Measurements from ENCODE around the gene EML5. TPM values are rescaled to one million over a fixed set of nuclear protein-coding genes. Genes with fewer than 3 reads are reported as not detected.

The EML5 gene
- total RNA-seq, 1 experiment from 2014 or later: 1.8 TPM

DNA sequence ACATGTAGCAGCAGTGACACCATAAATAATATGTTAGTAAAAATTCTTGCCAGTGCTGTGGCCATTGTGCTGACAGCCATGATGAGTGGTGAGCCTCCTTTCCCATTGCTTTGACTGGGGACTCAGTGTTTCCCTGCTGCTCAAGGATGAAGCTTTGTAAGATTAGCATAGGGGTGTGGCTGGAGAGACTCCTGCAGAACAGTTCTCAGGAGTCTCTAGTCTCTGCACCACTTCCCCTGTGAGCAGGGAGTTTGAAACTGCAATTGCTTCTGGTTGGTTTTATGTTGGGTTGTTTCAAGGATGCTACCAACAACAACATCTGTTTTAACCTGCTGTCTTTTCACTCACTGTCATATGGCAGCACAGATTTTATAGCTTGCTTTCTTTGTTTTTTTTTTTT is 188.5 kb downstream of the EML5 start:
- Histone ChIP-seq H3K36me3 (ENCODE audit: control insufficient read depth in 1 of 2, insufficient read depth in 2 of 2, low read length in 2 of 2) (peaks cover 43 to 53% of the 10 kb centered on the region in 2 experiments), H3K9me2 (ENCODE audit: insufficient read depth) (no peaks in the 10 kb centered on the region), H3K27ac (ENCODE audit: low read depth, low read length) (no peak overlapping the region), H3K9me3 (ENCODE audit: control insufficient read depth in 1 of 2, insufficient read depth in 1 of 2, low read depth in 1 of 2, low read length in 2 of 2) (no peaks in the 10 kb centered on the region), H3K79me2 (ENCODE audit: insufficient read depth, low read length) (peaks cover 3% of the 10 kb centered on the region; the same call in 1 of the 2 replicates), H3K4me1 (ENCODE audit: control insufficient read depth in 1 of 2, insufficient read depth in 2 of 2, low read length in 2 of 2) (no peaks in the 10 kb centered on the region), H3K27me3 (ENCODE audit: insufficient read depth, low read length) (no peaks in the 10 kb centered on the region), H4K20me1 (ENCODE audit: insufficient read depth) (no peaks in the 10 kb centered on the region), H2AFZ (ENCODE audit: low read depth, low read length, poor library complexity, severe bottlenecking) (no peak overlapping the region), H3K4me2 (ENCODE audit: low read length) (no peak overlapping the region), H3K4me3 (replicated peaks in 1 of 2; ENCODE audit: low read depth in 1 of 2, low read length in 2 of 2) (no peak overlapping the region), H3K9ac (ENCODE audit: low read length) (no peak overlapping the region)
- ATAC-seq (no peak), DNase-seq (ENCODE audit: low read depth, low spot score) (no peak)
- ChIA-PET CTCF (no interaction called here), POLR2A (no interaction called here), RAD21 (ENCODE audit: low non-redundant PET in 1 of 2, low total read pairs in 2 of 2, uncharacterized antibody in 2 of 2, unreplicated experiment in 2 of 2) (no interaction called here)
- BruUV-seq (replicated peaks): no TSS peak
- TF ChIP-seq ELF1 (IDR thresholded peaks at IDR 0.05; ENCODE audit: borderline replicate concordance, low read depth): no peak
- TF ChIP-seq, protein P1, sequence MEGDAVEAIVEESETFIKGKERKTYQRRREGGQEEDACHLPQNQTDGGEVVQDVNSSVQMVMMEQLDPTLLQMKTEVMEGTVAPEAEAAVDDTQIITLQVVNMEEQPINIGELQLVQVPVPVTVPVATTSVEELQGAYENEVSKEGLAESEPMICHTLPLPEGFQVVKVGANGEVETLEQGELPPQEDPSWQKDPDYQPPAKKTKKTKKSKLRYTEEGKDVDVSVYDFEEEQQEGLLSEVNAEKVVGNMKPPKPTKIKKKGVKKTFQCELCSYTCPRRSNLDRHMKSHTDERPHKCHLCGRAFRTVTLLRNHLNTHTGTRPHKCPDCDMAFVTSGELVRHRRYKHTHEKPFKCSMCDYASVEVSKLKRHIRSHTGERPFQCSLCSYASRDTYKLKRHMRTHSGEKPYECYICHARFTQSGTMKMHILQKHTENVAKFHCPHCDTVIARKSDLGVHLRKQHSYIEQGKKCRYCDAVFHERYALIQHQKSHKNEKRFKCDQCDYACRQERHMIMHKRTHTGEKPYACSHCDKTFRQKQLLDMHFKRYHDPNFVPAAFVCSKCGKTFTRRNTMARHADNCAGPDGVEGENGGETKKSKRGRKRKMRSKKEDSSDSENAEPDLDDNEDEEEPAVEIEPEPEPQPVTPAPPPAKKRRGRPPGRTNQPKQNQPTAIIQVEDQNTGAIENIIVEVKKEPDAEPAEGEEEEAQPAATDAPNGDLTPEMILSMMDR (IDR thresholded peaks at IDR 0.05 in 2 of 3, conservative IDR thresholded peaks at IDR 0.05 in 1 of 3; ENCODE audit: borderline replicate concordance in 1 of 3, insufficient read depth in 1 of 3, low read depth in 2 of 3, low read length in 2 of 3): no peak
- intact Hi-C loops (cut with micrococcal nuclease): no loop called here

DNA sequence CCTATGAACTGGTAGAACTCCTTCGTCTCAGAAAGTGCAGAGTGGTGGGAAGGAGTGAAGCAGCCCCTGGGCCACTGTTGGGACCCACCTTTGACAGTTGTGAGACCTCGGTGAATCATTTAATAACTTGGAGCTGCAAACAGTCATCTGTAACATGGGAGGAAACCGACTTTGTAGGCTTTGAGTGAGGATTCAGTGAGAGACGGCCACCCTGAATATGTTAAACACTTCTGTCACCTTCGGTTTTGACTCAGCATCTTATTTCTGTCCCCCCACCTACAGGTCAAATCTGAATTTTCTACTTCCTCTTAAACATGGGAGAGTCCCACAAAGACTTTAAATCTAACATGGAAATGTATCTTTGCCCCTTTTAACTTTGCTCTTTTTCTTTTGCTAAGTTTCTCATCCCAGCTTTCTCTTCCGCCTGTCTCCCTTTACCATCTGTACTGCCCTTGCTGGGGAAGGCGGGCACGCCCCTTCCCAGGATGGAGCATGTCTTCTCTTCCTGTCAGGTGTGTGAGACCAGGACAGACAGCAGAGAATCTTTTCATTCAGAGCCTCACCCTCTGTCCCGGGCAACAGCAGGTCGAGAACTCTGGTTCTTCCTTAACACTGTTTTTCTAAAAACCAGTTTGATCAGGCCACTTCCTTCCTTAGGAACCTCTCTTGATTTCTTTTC is 192.9 kb downstream of the EML5 start:
- ATAC-seq: no peak
- no peaks in the 10 kb centered on the region for H3K27me3 ChIP-seq (ENCODE audit: insufficient read depth, low read length)
- CTCF ChIA-PET: no interaction called here
- H3K27ac ChIP-seq (ENCODE audit: low read depth, low read length): no peak overlapping the region
- H3K9me3 ChIP-seq (ENCODE audit: control insufficient read depth in 1 of 2, insufficient read depth in 1 of 2, low read depth in 1 of 2, low read length in 2 of 2): no peaks in the 10 kb centered on the region
- no peak for DNase-seq (ENCODE audit: low read depth, low spot score)
- no peak overlapping the region for H3K4me2 ChIP-seq (ENCODE audit: low read length)
- H4K20me1 ChIP-seq (ENCODE audit: insufficient read depth): no peaks in the 10 kb centered on the region
- H3K4me3 ChIP-seq (replicated peaks in 1 of 2; ENCODE audit: low read depth in 1 of 2, low read length in 2 of 2): no peak overlapping the region
- no peaks in the 10 kb centered on the region for H3K9me2 ChIP-seq (ENCODE audit: insufficient read depth)
- BruUV-seq (replicated peaks): no TSS peak
- POLR2A ChIA-PET: no interaction called here
- H3K9ac ChIP-seq (ENCODE audit: low read length): no peak overlapping the region
- RAD21 ChIA-PET (ENCODE audit: low non-redundant PET in 1 of 2, low total read pairs in 2 of 2, uncharacterized antibody in 2 of 2, unreplicated experiment in 2 of 2): no interaction called here
- no peaks in the 10 kb centered on the region for H3K4me1 ChIP-seq (ENCODE audit: control insufficient read depth in 1 of 2, insufficient read depth in 2 of 2, low read length in 2 of 2)
- intact Hi-C loops (cut with micrococcal nuclease): no loop called here
- H2AFZ ChIP-seq (ENCODE audit: low read depth, low read length, poor library complexity, severe bottlenecking): no peak overlapping the region
- peaks cover 52 to 56% of the 10 kb centered on the region in 2 experiments for H3K36me3 ChIP-seq (ENCODE audit: control insufficient read depth in 1 of 2, insufficient read depth in 2 of 2, low read length in 2 of 2)
- H3K79me2 ChIP-seq (ENCODE audit: insufficient read depth, low read length): peaks cover 7% of the 10 kb centered on the region; the same call in 1 of the 2 replicates
- TF ChIP-seq, protein P2, sequence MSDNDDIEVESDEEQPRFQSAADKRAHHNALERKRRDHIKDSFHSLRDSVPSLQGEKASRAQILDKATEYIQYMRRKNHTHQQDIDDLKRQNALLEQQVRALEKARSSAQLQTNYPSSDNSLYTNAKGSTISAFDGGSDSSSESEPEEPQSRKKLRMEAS (IDR thresholded peaks at IDR 0.05): no peak
- TF ChIP-seq TCF7L2 (IDR thresholded peaks at IDR 0.05; ENCODE audit: borderline replicate concordance, extremely low read depth, insufficient read depth, insufficient read length) (no peak), ZNF274 (IDR thresholded peaks at IDR 0.05; ENCODE audit: low read depth, low read length) (no peak), POLR2A (IDR thresholded peaks at IDR 0.05; ENCODE audit: borderline replicate concordance, extremely low read depth, insufficient read depth, insufficient read length) (no peak), JUND (IDR thresholded peaks at IDR 0.05) (no peak), POLR2AphosphoS5 (IDR thresholded peaks at IDR 0.05; ENCODE audit: low read depth, low read length) (no peak), YY1 (IDR thresholded peaks at IDR 0.05; ENCODE audit: extremely low read depth, insufficient replicate concordance, low read depth, low read length) (no peak), ELF1 (IDR thresholded peaks at IDR 0.05; ENCODE audit: borderline replicate concordance, low read depth) (no peak)
- TF ChIP-seq, protein P3, sequence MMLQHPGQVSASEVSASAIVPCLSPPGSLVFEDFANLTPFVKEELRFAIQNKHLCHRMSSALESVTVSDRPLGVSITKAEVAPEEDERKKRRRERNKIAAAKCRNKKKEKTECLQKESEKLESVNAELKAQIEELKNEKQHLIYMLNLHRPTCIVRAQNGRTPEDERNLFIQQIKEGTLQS (IDR thresholded peaks at IDR 0.05): no peak
- TF ChIP-seq, protein P1 (IDR thresholded peaks at IDR 0.05 in 2 of 3, conservative IDR thresholded peaks at IDR 0.05 in 1 of 3; ENCODE audit: borderline replicate concordance in 1 of 3, insufficient read depth in 1 of 3, low read depth in 2 of 3, low read length in 2 of 3): no peak
